GF-D8 (cell line): ENCODE measurements around the gene NT5C2.
"Not testable (repeated sequence)": the region's sequence is repeated elsewhere in the genome, so short reads cannot be mapped to it uniquely, and the experiment has no call there.

Experiments used
- DNase-seq: peaks from one replicate; lab custom pipeline; 2025; lab: John Stamatoyannopoulos, UW

Gene NT5C2

GRCh38 chr10:103086261-103086660, 106.8 kb downstream of the NT5C2 start:
- no peak for DNase-seq

GRCh38 chr10:103083977-103084320, 109.1 kb downstream of the NT5C2 start:
- no peak for DNase-seq

- no peak for DNase-seq
Measured at GRCh38 chr10:103083266-103083976, 109.7 kb downstream of the NT5C2 start.

GRCh38 chr10:103082683-103083082, 110.4 kb downstream of the NT5C2 start:
- no peak for DNase-seq

- DNase-seq: no peak
Measured at GRCh38 chr10:103080891-103081581, 112.0 kb downstream of the NT5C2 start.

GRCh38 chr10:103079946-103080345, 113.1 kb downstream of the NT5C2 start:
- DNase-seq: no peak

- DNase-seq: no peak
Measured at GRCh38 chr10:103079100-103079499, 114.0 kb downstream of the NT5C2 start.

- DNase-seq: no peak
Measured at GRCh38 chr10:103078676-103079075, 114.4 kb downstream of the NT5C2 start.

- DNase-seq: no peak
Measured at GRCh38 chr10:103078309-103078615, 114.8 kb downstream of the NT5C2 start.

- no peak for DNase-seq
Measured at GRCh38 chr10:103077491-103078308, 115.4 kb downstream of the NT5C2 start.

GRCh38 chr10:103077020-103077419, 116.1 kb downstream of the NT5C2 start:
- DNase-seq: no peak

- no peak for DNase-seq
Measured at GRCh38 chr10:103072891-103073290, 120.2 kb downstream of the NT5C2 start.

- no peak for DNase-seq
Measured at GRCh38 chr10:103072276-103072675, 120.8 kb downstream of the NT5C2 start.

- DNase-seq: no peak
Measured at GRCh38 chr10:103069453-103070331, 123.4 kb downstream of the NT5C2 start.

- DNase-seq: no peak
Measured at GRCh38 chr10:103067956-103068355, 125.1 kb downstream of the NT5C2 start.

- DNase-seq: no peak
Measured at GRCh38 chr10:103067484-103067883, 125.6 kb downstream of the NT5C2 start.

- DNase-seq: not testable (repeated sequence)
Measured at GRCh38 chr10:103067099-103067477, 126.0 kb downstream of the NT5C2 start.

GRCh38 chr10:103066141-103067098, 126.7 kb downstream of the NT5C2 start:
- no peak for DNase-seq

GRCh38 chr10:103064956-103065355, 128.1 kb downstream of the NT5C2 start:
- no peak for DNase-seq

GRCh38 chr10:103062854-103063590, 130.1 kb downstream of the NT5C2 start:
- DNase-seq: peak; percentile 13
